Mammary epithelial cell (primary cell): ENCODE measurements around the gene RADX.

Experiments used
- CTCF ChIP-seq, 2 donors: IDR thresholded peaks in 1 of 2; conservative IDR thresholded peaks in 1 of 2; 2 replicates each; pipeline ENCODE4 v1.5.1; 2011 to 2012; ENCODE audit warnings: inconsistent platforms in 2 of 2, low read length in 2 of 2, mild to moderate bottlenecking in 2 of 2, control low read depth in 1 of 2, low read depth in 1 of 2; ENCODE audit not compliant: insufficient read depth in 1 of 2; ENCODE audit errors: extremely low read depth in 1 of 2
- EZH2 ChIP-seq: IDR thresholded peaks from 2 replicates; pipeline ENCODE4 v1.6.1; 2012; ENCODE audit warnings: low read length, inconsistent platforms, borderline replicate concordance

- TF ChIP-seq CTCF (conservative IDR thresholded peaks at IDR 0.05 in 1 of 2, IDR thresholded peaks at IDR 0.05 in 1 of 2; ENCODE audit: extremely low read depth in 1 of 2, insufficient read depth in 1 of 2, low read depth in 1 of 2, low read length in 2 of 2) (no peak), EZH2 (no peak)
These were observed 104.7 kb downstream of the RADX start for GRCh38 chrX:106716463-106716862.
